Measurements from ENCODE around the gene TENM3. TPM values are rescaled to one million over a fixed set of nuclear protein-coding genes. Genes with fewer than 3 reads are reported as not detected.

TENM3 gene
- total RNA-seq, 1 donor from 2014 or later, result 2.8 TPM

- no peak overlapping the region for H3K4me3 ChIP-seq
- no peaks in the 10 kb centered on the region for H3K36me3 ChIP-seq
- intact Hi-C loops (cut with DNase I), result no loop called here
- no peak overlapping the region for H3K27ac ChIP-seq
- no peak for TF ChIP-seq CTCF (IDR thresholded peaks at IDR 0.05)
- H3K27me3 ChIP-seq, result no peaks in the 10 kb centered on the region
- H3K4me1 ChIP-seq, result no peaks in the 10 kb centered on the region
- no peaks in the 10 kb centered on the region for H3K9me3 ChIP-seq
- no peak for DNase-seq (ENCODE audit: low spot score in 2 of 2)
Measured at GRCh38 chr4:182261651-182262223, 18.5 kb downstream of the TENM3 start.

DNA sequence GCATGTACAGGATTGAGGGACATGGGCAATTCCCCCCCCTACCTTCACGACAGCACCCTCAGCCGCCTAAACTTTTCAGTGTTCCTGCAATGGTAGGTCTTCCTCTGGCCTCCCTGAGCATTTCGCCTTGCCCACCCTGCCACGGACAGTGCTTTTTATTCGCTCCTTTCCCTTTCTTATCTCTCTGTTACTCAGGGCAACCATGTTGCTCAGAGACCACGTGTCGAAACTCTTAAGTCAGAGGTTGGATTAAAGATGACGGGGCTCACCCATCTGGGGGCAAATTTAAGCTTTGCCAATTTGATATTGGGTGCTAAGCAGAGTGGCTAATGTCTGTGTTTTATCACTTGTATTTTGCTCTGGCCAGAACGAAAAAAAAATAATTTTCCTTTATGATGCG lies 20.4 kb downstream of the TENM3 start:
- no peak overlapping the region for H3K27ac ChIP-seq
- intact Hi-C loops (cut with DNase I), result no loop called here
- TF ChIP-seq CTCF (IDR thresholded peaks at IDR 0.05), result no peak

DNA sequence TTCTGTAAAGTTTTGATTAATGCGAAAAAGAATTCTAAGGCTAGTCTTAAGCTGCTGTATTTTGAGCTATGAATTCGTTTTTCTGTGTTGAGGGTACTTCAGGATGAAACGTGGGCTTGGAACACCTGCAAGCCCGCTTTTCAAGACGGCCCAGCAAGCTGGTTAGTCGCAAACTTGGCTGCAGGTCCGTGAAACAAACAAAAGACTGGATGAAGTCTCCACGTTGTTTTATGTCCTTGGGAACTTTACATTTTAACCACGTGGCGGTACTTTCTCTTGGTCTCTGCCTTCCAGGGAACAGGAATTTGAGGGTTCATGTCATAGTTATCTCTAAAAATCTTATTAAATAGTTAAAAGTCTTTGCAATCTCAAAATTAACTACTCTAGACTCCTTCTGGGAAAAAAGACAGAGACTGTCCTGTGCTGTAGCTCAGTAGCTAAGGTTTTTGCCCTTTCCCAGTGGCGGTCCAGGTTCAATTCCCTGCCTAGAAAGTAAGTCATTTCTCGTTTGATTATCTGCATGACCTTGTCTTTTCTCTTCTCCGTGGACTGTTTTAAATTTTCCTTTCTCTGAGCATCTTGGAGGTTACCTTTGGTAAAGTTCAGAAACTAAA lies 21.0 kb downstream of the TENM3 start:
- intact Hi-C loops (cut with DNase I), result no loop called here
- no peaks in the 10 kb centered on the region for H3K4me1 ChIP-seq

More for the DNA sequence above, 20.4 kb downstream of the TENM3 start:
- no peaks in the 10 kb centered on the region for H3K27me3 ChIP-seq
- H3K4me1 ChIP-seq, result no peaks in the 10 kb centered on the region
- H3K36me3 ChIP-seq, result no peaks in the 10 kb centered on the region
- H3K9me3 ChIP-seq, result no peaks in the 10 kb centered on the region
- no peak for DNase-seq (ENCODE audit: low spot score in 2 of 2)
- H3K4me3 ChIP-seq, result no peak overlapping the region

GRCh38 chr4:182265881-182266280 lies 22.7 kb downstream of the TENM3 start:
- DNase-seq (ENCODE audit: low spot score in 2 of 2), result no peak
- H3K27me3 ChIP-seq, result no peaks in the 10 kb centered on the region
- no peak overlapping the region for H3K27ac ChIP-seq
- intact Hi-C loops (cut with DNase I), result no loop called here
- no peaks in the 10 kb centered on the region for H3K4me1 ChIP-seq
- H3K36me3 ChIP-seq, result no peaks in the 10 kb centered on the region
- no peak overlapping the region for H3K4me3 ChIP-seq
- no peaks in the 10 kb centered on the region for H3K9me3 ChIP-seq
- no peak for TF ChIP-seq CTCF (IDR thresholded peaks at IDR 0.05)

More for the DNA sequence above, 21.0 kb downstream of the TENM3 start:
- H3K36me3 ChIP-seq, result no peaks in the 10 kb centered on the region
- no peak overlapping the region for H3K27ac ChIP-seq
- no peak for TF ChIP-seq CTCF (IDR thresholded peaks at IDR 0.05)
- H3K4me3 ChIP-seq, result no peak overlapping the region
- no peak for DNase-seq (ENCODE audit: low spot score in 2 of 2)
- no peaks in the 10 kb centered on the region for H3K9me3 ChIP-seq
- H3K27me3 ChIP-seq, result no peaks in the 10 kb centered on the region

DNA sequence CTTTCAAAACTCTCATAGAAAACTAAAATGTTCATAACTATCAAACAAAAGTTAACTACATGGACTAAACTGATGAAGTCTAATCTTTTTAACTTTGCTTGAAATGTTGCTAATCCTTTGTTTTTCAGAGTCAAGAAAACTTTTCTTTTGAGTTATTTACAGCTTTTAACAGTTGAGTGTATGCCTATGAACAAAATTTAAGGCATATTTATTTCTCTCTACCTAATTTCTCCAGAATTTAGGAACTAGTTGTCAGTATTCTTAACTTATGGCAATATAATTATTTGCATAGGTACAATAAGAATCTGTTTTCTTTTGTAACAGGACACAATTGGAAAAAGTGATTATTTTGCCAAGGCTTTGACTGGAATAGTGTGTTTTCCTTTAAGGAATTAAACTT lies 23.8 kb downstream of the TENM3 start:
- H3K4me3 ChIP-seq, result no peak overlapping the region
- H3K9me3 ChIP-seq, result no peaks in the 10 kb centered on the region
- H3K27me3 ChIP-seq, result no peaks in the 10 kb centered on the region
- intact Hi-C loops (cut with DNase I), result no loop called here
- no peak for DNase-seq (ENCODE audit: low spot score in 2 of 2)
- no peak for TF ChIP-seq CTCF (IDR thresholded peaks at IDR 0.05)
- no peak overlapping the region for H3K27ac ChIP-seq
- H3K36me3 ChIP-seq, result no peaks in the 10 kb centered on the region
- no peaks in the 10 kb centered on the region for H3K4me1 ChIP-seq

Measured in ascending aorta (tissue), 2 donors.